AG04449 (cell line): ENCODE measurements around the gene UQCRQ.
"Not testable (repeated sequence)": the region's sequence is repeated elsewhere in the genome, so short reads cannot be mapped to it uniquely, and the experiment has no call there.

Source experiments
- CTCF ChIA-PET: fragments of 350-600 bp; formaldehyde crosslinking; extraction: SDS; loops from one replicate; lab custom pipeline; 2021; ENCODE audit warnings: antibody characterized with exemption; lab: Yijun Ruan, JAX
- POLR2A ChIA-PET: fragments of 400-600, 350-600 bp; formaldehyde crosslinking; extraction: SDS; loops from one replicate; lab custom pipeline; 2020; ENCODE audit warnings: antibody characterized with exemption, inconsistent platforms; lab: Yijun Ruan, JAX
- DNase-seq: peaks from one replicate; pipeline ENCODE4 v3.0.0-alpha.2; 2010; ENCODE audit warnings: low read depth, low spot score
- H3K4me3 ChIP-seq: 2 replicates; pipeline ENCODE4 v1.5.1; 2011; ENCODE audit warnings: low read depth, mild to moderate bottlenecking, control low read depth, low read length
- CTCF ChIP-seq: IDR thresholded peaks from one replicate; pipeline ENCODE4 v1.5.1; 2011; ENCODE audit warnings: mild to moderate bottlenecking, moderate library complexity, low read length, control low read depth, inconsistent platforms; ENCODE audit not compliant: insufficient read depth; ENCODE audit errors: missing control alignments

Gene UQCRQ

DNA sequence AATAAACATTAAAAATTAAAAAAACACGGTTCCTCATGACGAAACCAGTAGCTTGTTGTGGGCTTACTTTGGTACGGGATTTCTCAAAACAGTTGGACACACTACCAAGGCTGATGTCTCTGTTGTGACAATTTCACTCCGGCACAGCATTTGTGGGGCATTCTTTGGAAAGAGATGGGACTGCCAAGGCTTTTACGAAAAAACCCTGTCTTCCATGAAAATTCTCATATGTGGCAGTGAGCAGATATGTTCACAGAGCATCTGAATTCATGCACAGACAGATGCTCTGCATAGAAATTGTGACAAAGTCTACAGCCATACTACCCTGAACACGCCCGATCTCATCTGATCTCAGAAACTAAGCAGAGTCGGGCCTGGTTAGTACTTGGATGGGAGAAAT is 18.2 kb upstream of the UQCRQ start:
- DNase-seq = no peak
- TF ChIP-seq CTCF = no peak
- H3K4me3 ChIP-seq = no peak overlapping the region
- ChIA-PET CTCF (interaction anchor here (1.0 to 2.5 kb wide), 3 partner anchors 13 to 27 kb away, joined by 3 to 18 read pairs (median 7); no protein-coding TSS in a partner anchor), POLR2A (no interaction called here)

GRCh38 chr5:132849347-132849746 is 17.1 kb upstream of the UQCRQ start:
- POLR2A ChIA-PET = no interaction called here
- no peak for TF ChIP-seq CTCF
- no peak overlapping the region for H3K4me3 ChIP-seq
- no peak for DNase-seq
- CTCF ChIA-PET = interaction anchor here (0.9 to 2.5 kb wide), 5 partner anchors 14 to 344 kb away, joined by 3 to 18 read pairs (median 3); no protein-coding TSS in a partner anchor

GRCh38 chr5:132850066-132850465 is 16.4 kb upstream of the UQCRQ start:
- CTCF ChIA-PET = interaction anchor here (1.0 to 2.5 kb wide), 6 partner anchors 10 to 345 kb away, joined by 3 to 18 read pairs (median 4); partner anchors contain the start of gene GDF9
- H3K4me3 ChIP-seq = no peak overlapping the region
- DNase-seq = no peak
- POLR2A ChIA-PET = no interaction called here
- TF ChIP-seq CTCF = no peak

DNA sequence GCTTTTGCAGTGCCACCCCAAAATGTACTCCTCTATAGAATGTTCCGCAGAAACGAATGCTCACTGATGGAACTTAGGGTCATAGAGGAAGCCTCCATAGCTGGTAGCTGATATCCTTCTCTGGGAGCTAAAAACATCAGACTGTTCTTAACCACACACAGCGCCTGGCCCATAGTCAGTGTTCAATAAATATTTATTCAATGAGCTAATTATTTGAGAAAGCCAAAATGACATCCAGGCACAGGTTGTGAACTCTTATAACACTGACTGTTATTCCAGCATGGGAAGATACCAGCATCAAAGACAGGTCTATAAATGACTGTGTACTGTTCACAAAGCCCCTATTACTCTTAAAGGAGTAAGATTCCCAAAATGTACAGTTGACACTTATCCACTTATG is 13.1 kb upstream of the UQCRQ start:
- no peak overlapping the region for H3K4me3 ChIP-seq
- no peak for DNase-seq
- POLR2A ChIA-PET = interaction anchor here (1.2 kb wide), 1 partner anchor 13 kb away, joined by 4 read pairs; the partner anchor contains the start of genes GDF9 and UQCRQ
- CTCF ChIA-PET = interaction anchor here (0.9 kb wide), 1 partner anchor 53 kb away, joined by 3 read pairs; no protein-coding TSS in a partner anchor
- TF ChIP-seq CTCF = no peak

- POLR2A ChIA-PET = interaction anchor here (0.6 to 1.2 kb wide), 2 partner anchors 12 to 1224 kb away, joined by 3 to 4 read pairs; partner anchors contain the start of genes GDF9 and UQCRQ
- TF ChIP-seq CTCF = no peak
- CTCF ChIA-PET = interaction anchor here (0.9 to 3.1 kb wide), 4 partner anchors 11 to 53 kb away, joined by 3 to 21 read pairs (median 10); partner anchors contain the start of genes GDF9, SHROOM1 and UQCRQ
Observed at GRCh38 chr5:132853790-132854189, 12.7 kb upstream of the UQCRQ start.

DNA sequence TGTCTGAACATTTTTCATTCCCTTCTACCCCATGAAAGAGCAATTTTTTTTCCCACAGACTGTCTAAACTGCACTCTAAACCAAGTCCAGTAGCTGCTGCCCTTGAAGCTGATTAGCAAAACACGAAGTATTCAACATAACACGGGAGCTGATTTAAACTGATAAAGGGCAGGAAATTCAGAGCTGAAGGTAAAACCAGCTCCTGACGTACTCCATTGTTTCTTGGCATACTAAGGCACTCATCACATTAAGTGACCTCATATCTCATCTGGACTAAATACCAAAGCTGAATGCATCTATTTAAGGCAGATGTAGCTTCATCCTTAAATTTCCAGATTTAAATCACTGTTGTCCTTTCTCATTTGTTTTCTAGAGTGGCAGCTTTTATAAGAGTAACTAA is 12.1 kb upstream of the UQCRQ start:
- no peak overlapping the region for H3K4me3 ChIP-seq
- TF ChIP-seq CTCF = no peak
- POLR2A ChIA-PET = interaction anchor here (0.6 to 1.2 kb wide), 2 partner anchors 12 to 1225 kb away, joined by 3 to 4 read pairs; partner anchors contain the start of genes GDF9 and UQCRQ
- CTCF ChIA-PET = interaction anchor here (1.6 to 3.1 kb wide), 3 partner anchors 10 to 34 kb away, joined by 6 to 21 read pairs (median 13); partner anchors contain the start of genes GDF9, SHROOM1 and UQCRQ
- DNase-seq = no peak

More at GRCh38 chr5:132853790-132854189, 12.7 kb upstream of the UQCRQ start:
- no peak overlapping the region for H3K4me3 ChIP-seq
- no peak for DNase-seq

DNA sequence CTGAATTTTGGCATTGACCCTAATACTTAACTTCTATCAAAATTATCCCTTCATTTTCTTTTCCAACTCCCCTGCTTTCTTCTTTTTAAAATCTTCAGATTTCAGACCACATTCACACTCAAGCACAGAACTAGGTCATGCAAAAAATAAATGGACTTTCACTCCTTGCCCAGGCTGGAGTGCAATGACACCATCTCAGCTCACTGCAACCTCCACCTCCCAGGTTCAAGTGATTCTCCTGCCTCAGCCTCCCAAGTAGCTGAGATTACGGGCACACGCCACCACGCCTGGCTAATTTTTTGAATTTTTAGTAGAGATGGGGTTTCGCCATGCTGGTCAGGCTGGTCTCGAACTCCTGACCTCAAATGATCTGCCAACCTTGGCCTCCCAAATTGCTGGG is 11.4 kb upstream of the UQCRQ start:
- H3K4me3 ChIP-seq, POLR2A ChIA-PET, DNase-seq: not testable (repeated sequence)
- CTCF ChIA-PET = interaction anchor here (1.0 to 3.1 kb wide), 4 partner anchors 10 to 469 kb away, joined by 5 to 21 read pairs (median 10); partner anchors contain the start of genes GDF9, SHROOM1 and UQCRQ
